Vagina (tissue), 2 donors: Measurements from ENCODE around the gene LRRC3. TPM values are rescaled to one million over a fixed set of nuclear protein-coding genes. Genes with fewer than 3 reads are reported as not detected.

Source experiments
- DNase-seq, 2 donors: peaks; one replicate each; pipeline ENCODE4 v3.0.0-alpha.2; 2017; ENCODE audit errors: extremely low spot score in 2 of 2
- H3K27ac ChIP-seq: fragments of 200-600 bp; sonication (generic); one replicate; pipeline ENCODE4 v1.5.1; 2019
- H3K27me3 ChIP-seq: fragments of 200-600 bp; sonication (generic); one replicate; pipeline ENCODE4 v1.5.1; 2019
- H3K36me3 ChIP-seq, 2 donors: fragments of 200-600 bp; sonication (generic); one replicate each; pipeline ENCODE4 v1.5.1; 2017 to 2019
- H3K4me1 ChIP-seq: fragments of 200-600 bp; sonication (generic); one replicate; pipeline ENCODE4 v1.5.1; 2019
- H3K4me3 ChIP-seq, 2 donors: fragments of 200-600 bp; sonication (generic); 1 replicate in 1 of 2; 2 replicates in 1 of 2; pipeline ENCODE4 v1.5.1; 2016 to 2019
- H3K9me3 ChIP-seq: fragments of 200-600 bp; sonication (generic); one replicate; pipeline ENCODE4 v1.5.1; 2019
- POLR2A ChIP-seq, 2 donors: fragments of 450-650 bp; IDR thresholded peaks; one replicate each; pipeline ENCODE4 v1.6.1; 2017; ENCODE audit warnings: antibody characterized with exemption in 2 of 2, mild to moderate bottlenecking in 2 of 2, moderate library complexity in 2 of 2
- POLR2AphosphoS5 ChIP-seq, 2 donors: sonication (generic); formaldehyde crosslinking; IDR thresholded peaks; one replicate each; pipeline ENCODE4 v1.9.0; 2017; ENCODE audit warnings: antibody characterized with exemption in 2 of 2, mild to moderate bottlenecking in 2 of 2, low read depth in 1 of 2; ENCODE audit not compliant: insufficient read depth in 1 of 2
- intact Hi-C: fragments of 100-400 bp; cut with DNase I; formaldehyde crosslinking; loops from one replicate; pipeline ENCODE4 v1.15.1; 2023
- total RNA-seq: library from RNA; depleted of rRNA; stranded (reverse); fragments of >200 nt; gene quantifications from one replicate; pipeline ENCODE4 v1.2.3, GENCODE V29; 2016
- TF ChIP-seq, protein P1 (sequence below), 3 experiments: fragments of 450-650 bp in 2 of 3; fragments of 200-600 bp in 1 of 3; sonication (generic) in 1 of 3; IDR thresholded peaks; one replicate each; pipeline ENCODE4 v1.5.1; 2017 to 2019; ENCODE audit warnings: antibody characterized with exemption in 3 of 3, mild to moderate bottlenecking in 2 of 3, moderate library complexity in 2 of 3

LRRC3 gene
- total RNA-seq, 1 donor from 2014 or later: 2.5 TPM

DNA sequence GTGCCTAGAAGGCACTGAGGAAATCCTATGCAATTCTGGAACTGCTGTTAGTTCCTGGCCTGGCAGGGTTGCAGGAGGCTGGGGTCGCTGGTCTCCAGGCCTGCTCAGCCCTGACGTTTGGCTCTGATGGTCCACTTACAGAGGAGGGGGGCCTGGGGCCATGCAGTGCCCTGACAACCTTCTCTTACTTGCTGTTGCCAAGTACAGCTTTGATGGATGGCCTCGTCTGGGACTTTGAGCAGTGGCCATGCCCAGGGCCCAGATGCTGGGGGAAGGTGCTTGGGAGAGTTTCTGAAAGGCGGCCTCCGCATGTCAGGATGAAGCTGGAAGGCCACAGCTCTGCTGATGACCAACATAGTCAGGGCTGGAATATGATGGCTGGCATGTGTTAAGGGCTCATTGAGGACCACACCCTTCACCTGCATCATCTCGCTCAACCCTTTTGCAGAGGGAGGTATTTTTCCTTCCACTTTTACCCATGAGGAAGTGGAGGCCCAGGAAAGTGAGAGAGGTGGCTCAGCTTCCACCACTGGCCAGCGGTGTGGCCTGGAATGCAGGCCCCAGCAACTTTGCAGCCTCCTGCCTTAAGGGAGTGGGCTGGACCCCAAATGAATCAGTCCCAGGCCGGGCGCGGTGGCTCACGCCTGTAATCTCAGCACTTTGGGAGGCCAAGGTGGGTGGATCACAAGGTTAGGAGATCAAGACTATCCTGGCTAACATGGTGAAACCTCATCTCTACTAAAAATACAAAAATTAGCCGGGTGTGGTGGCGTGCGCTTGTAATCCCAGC is 34.7 kb upstream of the LRRC3 start:
- H3K27me3 ChIP-seq: no peaks in the 10 kb centered on the region
- H3K36me3 ChIP-seq: no peaks in the 10 kb centered on the region
- H3K27ac ChIP-seq: no peak overlapping the region
- intact Hi-C loops: no loop called here
- TF ChIP-seq POLR2A (IDR thresholded peaks at IDR 0.05) (no peak), POLR2AphosphoS5 (IDR thresholded peaks at IDR 0.05; ENCODE audit: insufficient read depth in 1 of 2, low read depth in 1 of 2) (no peak)
- H3K4me3 ChIP-seq: no peak overlapping the region
- no peaks in the 10 kb centered on the region for H3K4me1 ChIP-seq
- H3K9me3 ChIP-seq: no peaks in the 10 kb centered on the region
- DNase-seq: no peak

DNA sequence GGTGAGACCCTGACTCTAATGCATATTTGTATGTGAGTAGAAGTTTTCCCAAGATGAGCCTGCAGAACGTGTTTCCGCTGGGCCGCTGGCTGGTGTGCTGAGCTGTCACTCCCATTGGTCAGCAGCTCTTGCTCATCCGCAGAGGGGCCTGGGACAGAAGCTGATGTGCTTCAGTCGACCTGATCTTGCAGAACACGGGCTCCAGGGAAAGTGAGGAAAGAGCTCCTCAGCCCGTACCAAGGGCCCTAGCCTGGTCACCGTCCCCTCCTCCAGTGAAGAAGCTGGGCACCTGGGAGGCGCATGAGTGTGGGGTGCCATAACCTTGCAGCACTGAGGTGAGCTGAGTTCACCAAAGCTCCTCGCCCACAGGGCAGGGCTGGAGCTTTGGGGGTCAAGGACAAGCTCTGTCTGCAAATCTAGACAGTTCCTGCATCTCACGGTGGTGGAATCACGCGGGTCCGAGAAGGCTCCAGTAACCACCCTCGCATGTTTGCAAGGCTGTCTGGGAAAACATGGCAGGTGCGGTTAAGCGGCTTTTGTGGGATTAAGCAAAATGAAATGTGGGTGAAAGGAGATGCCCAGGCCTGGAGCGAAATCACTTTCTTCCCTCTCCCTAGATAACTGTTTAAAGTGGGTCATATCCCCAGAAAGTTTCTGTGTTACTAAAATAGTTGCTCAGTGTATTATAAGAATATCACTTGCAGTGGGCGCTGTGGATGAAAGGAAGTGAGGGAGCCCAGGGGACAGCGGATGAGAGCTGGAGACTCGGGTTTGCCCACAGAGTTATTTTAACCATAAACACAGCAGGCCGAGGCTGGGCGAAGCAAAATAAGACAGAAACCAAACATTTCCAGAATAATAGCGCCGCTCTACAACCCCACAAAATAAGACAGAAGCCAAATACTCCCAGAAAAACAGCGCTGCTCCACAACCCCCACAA is 33.1 kb upstream of the LRRC3 start:
- Histone ChIP-seq H3K27ac (no peak overlapping the region), H3K4me1 (no peaks in the 10 kb centered on the region), H3K27me3 (no peaks in the 10 kb centered on the region), H3K4me3 (no peak overlapping the region), H3K9me3 (no peaks in the 10 kb centered on the region), H3K36me3 (no peaks in the 10 kb centered on the region)
- no peak for DNase-seq
- intact Hi-C loops: no loop called here
- TF ChIP-seq POLR2A (IDR thresholded peaks at IDR 0.05) (no peak), POLR2AphosphoS5 (IDR thresholded peaks at IDR 0.05; ENCODE audit: insufficient read depth in 1 of 2, low read depth in 1 of 2) (no peak)
- TF ChIP-seq, protein P1, sequence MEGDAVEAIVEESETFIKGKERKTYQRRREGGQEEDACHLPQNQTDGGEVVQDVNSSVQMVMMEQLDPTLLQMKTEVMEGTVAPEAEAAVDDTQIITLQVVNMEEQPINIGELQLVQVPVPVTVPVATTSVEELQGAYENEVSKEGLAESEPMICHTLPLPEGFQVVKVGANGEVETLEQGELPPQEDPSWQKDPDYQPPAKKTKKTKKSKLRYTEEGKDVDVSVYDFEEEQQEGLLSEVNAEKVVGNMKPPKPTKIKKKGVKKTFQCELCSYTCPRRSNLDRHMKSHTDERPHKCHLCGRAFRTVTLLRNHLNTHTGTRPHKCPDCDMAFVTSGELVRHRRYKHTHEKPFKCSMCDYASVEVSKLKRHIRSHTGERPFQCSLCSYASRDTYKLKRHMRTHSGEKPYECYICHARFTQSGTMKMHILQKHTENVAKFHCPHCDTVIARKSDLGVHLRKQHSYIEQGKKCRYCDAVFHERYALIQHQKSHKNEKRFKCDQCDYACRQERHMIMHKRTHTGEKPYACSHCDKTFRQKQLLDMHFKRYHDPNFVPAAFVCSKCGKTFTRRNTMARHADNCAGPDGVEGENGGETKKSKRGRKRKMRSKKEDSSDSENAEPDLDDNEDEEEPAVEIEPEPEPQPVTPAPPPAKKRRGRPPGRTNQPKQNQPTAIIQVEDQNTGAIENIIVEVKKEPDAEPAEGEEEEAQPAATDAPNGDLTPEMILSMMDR (IDR thresholded peaks at IDR 0.05): no peak

DNA sequence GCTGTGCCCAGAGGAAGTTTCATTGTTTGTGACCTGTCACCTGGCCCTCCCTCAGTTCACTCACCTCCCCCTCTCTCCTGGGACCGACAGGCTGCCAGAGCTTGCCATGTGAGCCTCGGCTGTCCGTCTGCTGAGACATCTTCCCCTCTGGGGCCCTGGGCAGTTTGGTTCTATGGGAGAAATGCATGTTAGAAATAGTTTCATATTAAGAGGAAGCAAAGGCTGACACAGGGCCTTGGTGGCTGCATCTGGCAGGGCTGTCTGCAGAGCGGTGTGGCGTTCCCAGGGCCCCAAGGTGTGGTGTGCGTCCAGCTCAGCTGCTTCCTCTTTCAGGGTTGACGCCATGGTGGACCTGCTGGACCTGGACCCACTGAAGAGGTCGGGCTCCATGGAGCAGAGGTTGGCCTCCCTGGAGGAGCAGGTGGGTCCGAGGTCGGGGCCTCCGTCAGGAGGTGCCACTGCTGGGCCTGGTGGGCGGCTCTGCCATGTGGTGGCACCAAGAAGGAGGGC is 31.9 kb upstream of the LRRC3 start:
- no peak overlapping the region for H3K27ac ChIP-seq
- no peaks in the 10 kb centered on the region for H3K9me3 ChIP-seq
- H3K4me1 ChIP-seq: no peaks in the 10 kb centered on the region
- no peaks in the 10 kb centered on the region for H3K27me3 ChIP-seq
- H3K4me3 ChIP-seq: no peak overlapping the region
- no peak for DNase-seq
- intact Hi-C loops: no loop called here
- TF ChIP-seq POLR2AphosphoS5 (IDR thresholded peaks at IDR 0.05; ENCODE audit: insufficient read depth in 1 of 2, low read depth in 1 of 2) (no peak), POLR2A (IDR thresholded peaks at IDR 0.05) (no peak)
- TF ChIP-seq, protein P1 (IDR thresholded peaks at IDR 0.05): no peak
- no peaks in the 10 kb centered on the region for H3K36me3 ChIP-seq

DNA sequence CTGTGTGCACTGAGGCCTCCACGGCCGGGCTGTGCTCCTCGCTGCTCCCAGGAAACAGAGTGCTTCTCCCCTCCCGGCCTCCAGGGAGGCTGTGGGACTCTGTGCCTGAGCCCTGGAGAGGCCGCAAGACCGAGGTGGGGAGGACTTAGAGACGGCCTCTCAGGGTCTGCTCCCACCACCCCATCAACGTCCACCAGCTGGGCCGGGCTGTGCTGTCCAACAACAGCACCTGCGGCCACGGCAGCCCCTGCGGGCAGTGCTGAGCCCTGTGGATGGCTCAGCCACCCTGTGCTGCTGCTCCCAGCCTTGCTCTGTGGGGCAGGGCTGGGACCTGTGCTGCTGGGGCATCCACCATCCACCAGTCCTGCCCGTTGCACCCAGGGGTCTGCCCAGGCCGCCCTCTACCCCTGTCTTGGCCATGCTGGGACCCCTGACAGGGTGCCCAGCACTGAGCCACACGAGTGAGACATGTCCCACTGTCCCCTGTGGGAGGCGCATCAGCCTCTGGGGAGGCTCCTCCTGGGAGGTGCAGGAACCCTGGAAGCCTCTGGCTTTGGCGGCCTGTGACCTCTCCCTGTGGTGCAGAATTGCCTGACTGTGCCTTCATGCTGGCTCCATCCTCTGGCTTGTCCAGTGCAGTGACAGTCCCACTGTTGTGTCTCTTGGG is 31.2 kb upstream of the LRRC3 start:
- H3K4me1 ChIP-seq: no peaks in the 10 kb centered on the region
- intact Hi-C loops: no loop called here
- no peak overlapping the region for H3K4me3 ChIP-seq
- H3K27me3 ChIP-seq: no peaks in the 10 kb centered on the region
- H3K9me3 ChIP-seq: no peaks in the 10 kb centered on the region
- no peaks in the 10 kb centered on the region for H3K36me3 ChIP-seq
- TF ChIP-seq POLR2A (IDR thresholded peaks at IDR 0.05) (no peak), POLR2AphosphoS5 (IDR thresholded peaks at IDR 0.05; ENCODE audit: insufficient read depth in 1 of 2, low read depth in 1 of 2) (no peak)
- TF ChIP-seq, protein P1 (IDR thresholded peaks at IDR 0.05): no peak
- DNase-seq: no peak
- H3K27ac ChIP-seq: no peak overlapping the region
